Measurements from ENCODE around the gene SIGLEC8. TPM values are rescaled to one million over a fixed set of nuclear protein-coding genes. Genes with fewer than 3 reads are reported as not detected.

The SIGLEC8 gene
- not detected in 2 replicates for total RNA-seq (2014; rRNA removed)
- Bru-seq, nascent RNA, result not detected
- BruChase-seq, experiment 1, labeled RNA remaining after a 6-hour chase, result not detected
- BruChase-seq, experiment 2, labeled RNA remaining after a 2-hour chase, result not detected
- long read RNA-seq, result 0 reads

DNA sequence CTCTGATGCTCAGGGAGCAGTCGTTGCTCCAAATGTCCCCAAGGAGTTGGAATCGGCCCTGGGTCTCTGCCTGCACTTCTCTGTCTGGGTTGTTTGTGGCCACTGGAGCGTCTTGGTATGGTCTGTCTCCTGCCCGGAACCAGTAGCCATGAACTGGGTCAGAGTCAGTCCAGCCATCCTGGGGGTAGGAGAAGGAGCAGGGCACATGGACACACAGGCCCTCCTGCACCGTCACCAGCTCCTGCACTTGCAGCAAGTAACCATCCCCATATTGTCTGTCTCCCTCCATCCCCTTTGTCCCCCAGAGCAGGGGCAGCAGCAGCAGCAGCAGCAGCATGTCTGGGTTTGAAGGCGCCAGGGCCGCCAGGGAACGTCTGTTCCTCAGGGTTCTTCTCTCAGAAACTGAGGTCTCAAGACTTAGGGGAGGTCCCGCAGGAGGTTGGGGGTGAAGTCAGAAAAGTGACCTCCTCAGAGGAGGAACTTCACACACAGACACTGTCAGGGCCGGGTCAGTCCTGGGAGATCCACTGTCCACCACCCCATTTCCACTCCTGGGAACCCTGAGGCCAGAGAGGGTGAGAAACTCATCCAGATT lies at the start of gene SIGLEC8:
SIGLEC8 (minus strand) TSS at position 404 of the 595 bp plus-strand sequence; CDS start at position 337, 67 bp downstream.
- ChIA-PET CTCF (no interaction called here), POLR2A (ENCODE audit: unreplicated experiment) (no interaction called here)
- Histone ChIP-seq H3K4me3 (ENCODE audit: low read length) (no peak within 1 kb of the TSS), H3K27ac (ENCODE audit: low read length) (no peak within 1 kb of the TSS), H3K27me3 (ENCODE audit: low read length) (peaks cover 71% of the 10 kb centered on the region), H3K9me2 (replicated peaks; ENCODE audit: low read length) (no peaks in the 10 kb centered on the region), H3K79me2 (ENCODE audit: low read length) (no peaks in the 10 kb centered on the region), H3K4me2 (ENCODE audit: low read length) (no peak within 1 kb of the TSS), H3K4me1 (ENCODE audit: insufficient read depth, low read length) (no peaks in the 10 kb centered on the region), H4K20me1 (ENCODE audit: low read length) (no peaks in the 10 kb centered on the region), H3K9ac (ENCODE audit: low read length) (no peak within 1 kb of the TSS), H2AFZ (ENCODE audit: low read length) (no peak within 1 kb of the TSS), H3F3A (ENCODE audit: low read length, unreplicated experiment) (no peaks in the 10 kb centered on the region), H3K36me3 (ENCODE audit: low read depth, low read length) (no peaks in the 10 kb centered on the region), H3K9me3 (ENCODE audit: low read length) (no peaks in the 10 kb centered on the region)
- no peak for TF ChIP-seq EZH2phosphoT487 (IDR thresholded peaks at IDR 0.05; ENCODE audit: borderline replicate concordance, low read length)
- TF ChIP-seq, protein P1, sequence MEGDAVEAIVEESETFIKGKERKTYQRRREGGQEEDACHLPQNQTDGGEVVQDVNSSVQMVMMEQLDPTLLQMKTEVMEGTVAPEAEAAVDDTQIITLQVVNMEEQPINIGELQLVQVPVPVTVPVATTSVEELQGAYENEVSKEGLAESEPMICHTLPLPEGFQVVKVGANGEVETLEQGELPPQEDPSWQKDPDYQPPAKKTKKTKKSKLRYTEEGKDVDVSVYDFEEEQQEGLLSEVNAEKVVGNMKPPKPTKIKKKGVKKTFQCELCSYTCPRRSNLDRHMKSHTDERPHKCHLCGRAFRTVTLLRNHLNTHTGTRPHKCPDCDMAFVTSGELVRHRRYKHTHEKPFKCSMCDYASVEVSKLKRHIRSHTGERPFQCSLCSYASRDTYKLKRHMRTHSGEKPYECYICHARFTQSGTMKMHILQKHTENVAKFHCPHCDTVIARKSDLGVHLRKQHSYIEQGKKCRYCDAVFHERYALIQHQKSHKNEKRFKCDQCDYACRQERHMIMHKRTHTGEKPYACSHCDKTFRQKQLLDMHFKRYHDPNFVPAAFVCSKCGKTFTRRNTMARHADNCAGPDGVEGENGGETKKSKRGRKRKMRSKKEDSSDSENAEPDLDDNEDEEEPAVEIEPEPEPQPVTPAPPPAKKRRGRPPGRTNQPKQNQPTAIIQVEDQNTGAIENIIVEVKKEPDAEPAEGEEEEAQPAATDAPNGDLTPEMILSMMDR (conservative IDR thresholded peaks at IDR 0.05; ENCODE audit: low read depth, low read length), result no peak
- no peak for TF ChIP-seq EZH2 (IDR thresholded peaks at IDR 0.05; ENCODE audit: low read length, unreplicated experiment)
- intact Hi-C loops (cut with micrococcal nuclease), result no loop called here
- no TSS peak for BruUV-seq (replicated peaks)
- DNase-seq, result no peak
- ATAC-seq, result no peak

DNA sequence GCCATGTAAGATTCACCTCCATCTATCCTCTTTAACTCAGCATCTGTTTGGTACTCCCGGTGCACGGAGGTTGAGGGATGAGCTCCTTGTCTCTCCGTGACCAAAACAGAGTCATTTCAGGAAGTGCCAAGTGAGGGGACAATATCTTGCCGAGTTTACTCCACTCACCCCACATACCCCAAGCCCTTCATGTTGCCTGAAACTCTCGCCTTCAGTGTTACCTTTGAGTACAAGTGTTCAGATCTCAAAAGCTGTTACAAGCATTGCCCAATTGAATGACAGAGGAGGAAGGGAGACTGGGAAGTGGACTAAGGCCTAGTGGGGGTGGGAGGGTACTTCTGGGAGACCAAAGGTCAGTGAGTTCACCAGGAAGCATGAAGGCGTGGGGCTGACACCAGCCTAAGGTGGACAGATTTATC lies 49.4 kb upstream of the SIGLEC8 start:
- no TSS peak for BruUV-seq (replicated peaks)

DNA sequence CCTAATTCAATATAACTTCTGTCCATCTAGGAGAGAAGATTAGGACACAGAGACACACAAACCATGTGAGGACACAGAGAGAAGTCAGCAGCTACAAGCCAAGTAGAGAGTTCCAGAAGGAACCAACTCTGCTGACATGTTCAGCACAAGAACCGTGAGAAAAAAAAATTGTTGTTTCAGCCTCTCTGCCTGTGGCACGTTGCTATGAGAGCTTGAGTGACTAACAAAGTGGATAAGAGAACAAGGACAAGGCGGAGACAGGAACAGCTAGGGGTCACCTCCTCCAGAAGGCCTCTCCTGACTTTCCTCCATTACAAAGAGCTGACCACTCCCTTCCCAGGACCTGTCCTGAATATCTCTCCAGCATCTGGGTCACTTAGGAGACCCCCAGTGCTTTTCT lies 48.9 kb upstream of the SIGLEC8 start:
- Histone ChIP-seq H3K79me2 (ENCODE audit: low read length) (no peaks in the 10 kb centered on the region), H3K9ac (ENCODE audit: low read length) (no peak overlapping the region), H3K9me2 (replicated peaks; ENCODE audit: low read length) (no peaks in the 10 kb centered on the region), H3F3A (ENCODE audit: low read length, unreplicated experiment) (no peaks in the 10 kb centered on the region), H2AFZ (ENCODE audit: low read length) (no peak overlapping the region), H3K27me3 (ENCODE audit: low read length) (peaks cover 43% of the 10 kb centered on the region), H3K4me3 (ENCODE audit: low read length) (no peak overlapping the region), H3K36me3 (ENCODE audit: low read depth, low read length) (no peaks in the 10 kb centered on the region), H3K27ac (ENCODE audit: low read length) (no peak overlapping the region), H4K20me1 (ENCODE audit: low read length) (no peaks in the 10 kb centered on the region), H3K4me1 (ENCODE audit: insufficient read depth, low read length) (no peaks in the 10 kb centered on the region), H3K9me3 (ENCODE audit: low read length) (no peaks in the 10 kb centered on the region), H3K4me2 (ENCODE audit: low read length) (no peak overlapping the region)
- ATAC-seq, result no peak
- ChIA-PET CTCF (no interaction called here), POLR2A (ENCODE audit: unreplicated experiment) (no interaction called here)
- BruUV-seq (replicated peaks), result no TSS peak
- TF ChIP-seq EZH2phosphoT487 (IDR thresholded peaks at IDR 0.05; ENCODE audit: borderline replicate concordance, low read length) (no peak), EZH2 (IDR thresholded peaks at IDR 0.05; ENCODE audit: low read length, unreplicated experiment) (no peak)
- TF ChIP-seq, protein P1 (conservative IDR thresholded peaks at IDR 0.05; ENCODE audit: low read depth, low read length), result no peak
- intact Hi-C loops (cut with micrococcal nuclease), result no loop called here
- DNase-seq, result no peak

More for the DNA sequence above, 49.4 kb upstream of the SIGLEC8 start:
- H3K79me2 ChIP-seq (ENCODE audit: low read length), result no peaks in the 10 kb centered on the region
- POLR2A ChIA-PET (ENCODE audit: unreplicated experiment), result no interaction called here
- H3K4me3 ChIP-seq (ENCODE audit: low read length), result no peak overlapping the region
- no peak overlapping the region for H3K4me2 ChIP-seq (ENCODE audit: low read length)
- no peaks in the 10 kb centered on the region for H3K9me2 ChIP-seq (replicated peaks; ENCODE audit: low read length)
- no peak for DNase-seq
- no peak overlapping the region for H3K27ac ChIP-seq (ENCODE audit: low read length)
- H3K9me3 ChIP-seq (ENCODE audit: low read length), result no peaks in the 10 kb centered on the region
- no peaks in the 10 kb centered on the region for H3K4me1 ChIP-seq (ENCODE audit: insufficient read depth, low read length)
- ATAC-seq, result no peak
- H2AFZ ChIP-seq (ENCODE audit: low read length), result no peak overlapping the region
- intact Hi-C loops (cut with micrococcal nuclease), result no loop called here
- no peaks in the 10 kb centered on the region for H3F3A ChIP-seq (ENCODE audit: low read length, unreplicated experiment)
- CTCF ChIA-PET, result no interaction called here
- H3K27me3 ChIP-seq (ENCODE audit: low read length), result peaks cover 43% of the 10 kb centered on the region
- no peak for TF ChIP-seq EZH2phosphoT487 (IDR thresholded peaks at IDR 0.05; ENCODE audit: borderline replicate concordance, low read length)
- TF ChIP-seq, protein P1 (conservative IDR thresholded peaks at IDR 0.05; ENCODE audit: low read depth, low read length), result no peak
- TF ChIP-seq EZH2 (IDR thresholded peaks at IDR 0.05; ENCODE audit: low read length, unreplicated experiment), result no peak
- H4K20me1 ChIP-seq (ENCODE audit: low read length), result no peaks in the 10 kb centered on the region
- H3K9ac ChIP-seq (ENCODE audit: low read length), result no peak overlapping the region
- H3K36me3 ChIP-seq (ENCODE audit: low read depth, low read length), result no peaks in the 10 kb centered on the region

All from PC-3 (cell line).